SK-N-SH (cell line): ENCODE data around the gene SKIC2. TPM values are rescaled to one million over a fixed set of nuclear protein-coding genes. Genes with fewer than 3 reads are reported as not detected.
"Not testable (repeated sequence)": the region's sequence is repeated elsewhere in the genome, so short reads cannot be mapped to it uniquely, and the experiment has no call there.

Source experiments
- CTCF ChIA-PET: fragments of 300-600, 350-600 bp; formaldehyde crosslinking; extraction: SDS; loops from one replicate; lab custom pipeline; 2021; lab: Yijun Ruan, JAX
- POLR2A ChIA-PET: fragments of 350-600 bp; sonication (Branson Sonifier 250); formaldehyde crosslinking; extraction: SDS; loops from one replicate; lab custom pipeline; 2020; ENCODE audit warnings: antibody characterized with exemption, inconsistent platforms; lab: Yijun Ruan, JAX
- DNase-seq: peaks from one replicate; pipeline ENCODE4 v3.0.0; 2012
- H2AFZ ChIP-seq: fragments of 200-600 bp; sonication (generic); 2 replicates; pipeline ENCODE4 v1.8.1; 2016; ENCODE audit warnings: antibody characterized with exemption, mild to moderate bottlenecking, low read depth
- H3F3A ChIP-seq: fragments of 200-600 bp; sonication (generic); replicated peaks from 2 replicates; pipeline ENCODE3; 2016; ENCODE audit warnings: antibody characterized with exemption, mild to moderate bottlenecking; ENCODE audit not compliant: insufficient read depth
- H3K27ac ChIP-seq, 2 experiments: fragments of 200-500 bp in 1 of 2; fragments of 200-600 bp in 1 of 2; sonication (Bioruptor generic) in 1 of 2; sonication (generic), shearing (Covaris generic) in 1 of 2; 2 replicates each; pipeline versions ENCODE4 v1.5.1 to v1.6.1; 2014 to 2016; ENCODE audit warnings: low read depth in 2 of 2, inconsistent platforms in 1 of 2, low read length in 1 of 2, mild to moderate bottlenecking in 1 of 2, mixed read lengths in 1 of 2
- H3K27me3 ChIP-seq: fragments of 200-600 bp; sonication (generic), shearing (Covaris generic); 2 replicates; pipeline ENCODE4 v1.6.1; 2016; ENCODE audit warnings: mixed run types; ENCODE audit not compliant: insufficient read depth
- H3K36me3 ChIP-seq, 2 experiments: fragments of 200-500 bp in 1 of 2; fragments of 200-600 bp in 1 of 2; sonication (Bioruptor generic) in 1 of 2; sonication (generic) in 1 of 2; replicated peaks in 1 of 2; 2 replicates each; pipeline versions ENCODE3 to v1.5.1; 2014 to 2016; ENCODE audit warnings: low read length in 1 of 2, mild to moderate bottlenecking in 1 of 2; ENCODE audit not compliant: insufficient read depth in 2 of 2, control insufficient read depth in 1 of 2
- H3K4me1 ChIP-seq, 2 experiments: fragments of 200-500 bp in 1 of 2; fragments of 200-600 bp in 1 of 2; sonication (Bioruptor generic) in 1 of 2; sonication (generic), shearing (Covaris generic) in 1 of 2; 2 replicates each; pipeline versions ENCODE4 v1.5.1 to v1.6.1; 2014 to 2016; ENCODE audit warnings: low read depth in 1 of 2, low read length in 1 of 2, mixed run types in 1 of 2; ENCODE audit not compliant: insufficient read depth in 2 of 2, control insufficient read depth in 1 of 2
- H3K4me2 ChIP-seq: fragments of 200-600 bp; sonication (generic), shearing (Covaris generic); 2 replicates; pipeline ENCODE4 v1.6.1; 2017; ENCODE audit warnings: mixed run types
- H3K4me3 ChIP-seq, 2 experiments: fragments of 200-500 bp in 1 of 2; fragments of 200-600 bp in 1 of 2; sonication (Bioruptor generic) in 1 of 2; sonication (generic), shearing (Covaris generic) in 1 of 2; 2 replicates each; pipeline versions ENCODE4 v1.5.1 to v1.8.1; 2014 to 2016; ENCODE audit warnings: low read depth in 2 of 2, inconsistent platforms in 1 of 2, low read length in 1 of 2, mild to moderate bottlenecking in 1 of 2, mixed read lengths in 1 of 2, moderate library complexity in 1 of 2
- H3K79me2 ChIP-seq: fragments of 200-600 bp; sonication (generic); 2 replicates; pipeline ENCODE4 v1.8.1; 2017; ENCODE audit warnings: mild to moderate bottlenecking; ENCODE audit not compliant: insufficient read depth
- H3K9ac ChIP-seq: fragments of 200-600 bp; sonication (generic); 2 replicates; pipeline ENCODE4 v1.6.1; 2017; ENCODE audit warnings: mixed run types
- H3K9me2 ChIP-seq: fragments of 200-600 bp; sonication (generic); 2 replicates; pipeline ENCODE4 v1.6.1; 2017; ENCODE audit warnings: mixed run types
- H3K9me3 ChIP-seq: fragments of 200-600 bp; sonication (generic); 2 replicates; pipeline ENCODE4 v1.6.1; 2017; ENCODE audit warnings: mixed run types, mild to moderate bottlenecking, moderate library complexity
- H4K20me1 ChIP-seq: fragments of 200-600 bp; sonication (generic); 2 replicates; pipeline ENCODE4 v1.6.1; 2017; ENCODE audit warnings: mild to moderate bottlenecking, mixed run types; ENCODE audit not compliant: insufficient read depth
- WGBS: methylation state at CpG from one replicate; pipeline ENCODE4 v1.1.6; 2017; ENCODE audit warnings: low lambda C conversion rate; 5-methylcytosine and 5-hydroxymethylcytosine counted together
- polyA plus RNA-seq, 3 experiments: library from polyadenylated mRNA; depleted of rRNA; stranded (reverse); fragments of >200 nt; gene quantifications; 2 replicates each; pipeline ENCODE4 v1.2.3, GENCODE V29; 2012
- small RNA-seq, 7 experiments: library from RNA; depleted of rRNA; stranded (forward); fragments of <200 nt; gene quantifications; one replicate each; pipeline ENCODE3, GENCODE V24; 2012

The SKIC2 gene
- polyA plus RNA-seq, 1 of the 3 experiments (the other 2 are of a cell fraction): 89.4 TPM

GRCh38 chr6:32014547-32014946, 55.6 kb downstream of the SKIC2 start, which contains the start of gene C4B:
Gene C4B (plus strand): TSS chr6:32014795. CDS start chr6:32014846, 51 bp downstream.
- H3K9me3 ChIP-seq, H3K36me3 ChIP-seq, H3K4me2 ChIP-seq, H3K79me2 ChIP-seq, H3K9me2 ChIP-seq, H3K4me3 ChIP-seq, H3F3A ChIP-seq, H3K9ac ChIP-seq, CTCF ChIA-PET, H3K27ac ChIP-seq, H3K4me1 ChIP-seq, H2AFZ ChIP-seq, H4K20me1 ChIP-seq, H3K27me3 ChIP-seq, POLR2A ChIA-PET, DNase-seq: not testable (repeated sequence)
- WGBS: no CpG with 5 or more reads among the region's 6 CpGs

Small RNA genes lying within 50 kb of the gene (small RNA-seq; reads per million reads assigned to genes)
- gene AL645922.1: 0 reads per million in 7 experiments

Other genes with a start within 250 kb of the SKIC2 start
- gene LY6G6D, start 243.8 kb upstream of the SKIC2 start, polyA plus RNA-seq (2012; rRNA removed): not detected in 2 replicates
- 0.08 TPM in 1 of 2 replicates, not detected in the other for gene LY6G6C, start 237.4 kb upstream of the SKIC2 start, polyA plus RNA-seq (2012; rRNA removed)
- gene MPIG6B, start 235.8 kb upstream of the SKIC2 start, polyA plus RNA-seq (2012; rRNA removed): not detected in 2 replicates
- 147 and 180 TPM in 2 replicates for gene DDAH2, start 229.9 kb upstream of the SKIC2 start, polyA plus RNA-seq (2012; rRNA removed)
- 520 and 569 TPM in 2 replicates for gene CLIC1, start 222.6 kb upstream of the SKIC2 start, polyA plus RNA-seq (2012; rRNA removed)
- 16.0 and 19.5 TPM in 2 replicates for gene MSH5, start 219.2 kb upstream of the SKIC2 start, polyA plus RNA-seq (2012; rRNA removed)
- 5.9 and 6.3 TPM in 2 replicates for gene SAPCD1, start 196.5 kb upstream of the SKIC2 start, polyA plus RNA-seq (2012; rRNA removed)
- 0.45 and 0.56 TPM in 2 replicates for gene VWA7, start 181.8 kb upstream of the SKIC2 start, polyA plus RNA-seq (2012; rRNA removed)
- 22.2 and 35.1 TPM in 2 replicates for gene VARS1, start 163.4 kb upstream of the SKIC2 start, polyA plus RNA-seq (2012; rRNA removed)
- 47.8 and 79.1 TPM in 2 replicates for gene LSM2, start 152.2 kb upstream of the SKIC2 start, polyA plus RNA-seq (2012; rRNA removed)
- gene HSPA1L, start 143.9 kb upstream of the SKIC2 start, polyA plus RNA-seq (2012; rRNA removed): 0.69 and 0.83 TPM in 2 replicates
- 71.1 and 119 TPM in 2 replicates for gene HSPA1A, start 143.6 kb upstream of the SKIC2 start, polyA plus RNA-seq (2012; rRNA removed)
- gene HSPA1B, start 131.4 kb upstream of the SKIC2 start, polyA plus RNA-seq (2012; rRNA removed): 52.4 and 96.3 TPM in 2 replicates
- gene NEU1, start 96.4 kb upstream of the SKIC2 start, polyA plus RNA-seq (2012; rRNA removed): 42.2 and 43.0 TPM in 2 replicates
- gene SLC44A4, start 80.2 kb upstream of the SKIC2 start, polyA plus RNA-seq (2012; rRNA removed): 0.26 and 0.49 TPM in 2 replicates
- gene EHMT2, start 61.5 kb upstream of the SKIC2 start, polyA plus RNA-seq (2012; rRNA removed): 50.1 and 72.0 TPM in 2 replicates
- gene ZBTB12, start 57.1 kb upstream of the SKIC2 start, polyA plus RNA-seq (2012; rRNA removed): 8.3 and 8.4 TPM in 2 replicates
- gene C2, start 31.5 kb upstream of the SKIC2 start, polyA plus RNA-seq (2012; rRNA removed): 0.15 and 0.43 TPM in 2 replicates
- gene CFB, start 13.1 kb upstream of the SKIC2 start, polyA plus RNA-seq (2012; rRNA removed): 42.1 and 64.4 TPM in 2 replicates
- 89.5 and 116 TPM in 2 replicates for gene NELFE, start 204 bp upstream of the SKIC2 start, polyA plus RNA-seq (2012; rRNA removed)
- 25.3 and 27.1 TPM in 2 replicates for gene DXO, start 13.0 kb downstream of the SKIC2 start, polyA plus RNA-seq (2012; rRNA removed)
- gene C4A, start 22.9 kb downstream of the SKIC2 start, polyA plus RNA-seq (2012; rRNA removed): 9.9 and 11.4 TPM in 2 replicates
- gene C4B, start 55.6 kb downstream of the SKIC2 start, polyA plus RNA-seq (2012; rRNA removed): 6.8 and 10.9 TPM in 2 replicates
- gene CYP21A2, start 79.2 kb downstream of the SKIC2 start, polyA plus RNA-seq (2012; rRNA removed): 0.03 TPM in 1 of 2 replicates, not detected in the other
- gene TNXB, start 150.2 kb downstream of the SKIC2 start, polyA plus RNA-seq (2012; rRNA removed): 0.48 and 0.55 TPM in 2 replicates
- 61.3 and 73.0 TPM in 2 replicates for gene ATF6B, start 169.1 kb downstream of the SKIC2 start, polyA plus RNA-seq (2012; rRNA removed)
- gene FKBPL, start 171.1 kb downstream of the SKIC2 start, polyA plus RNA-seq (2012; rRNA removed): 2.7 and 3.5 TPM in 2 replicates
- 1.2 and 1.5 TPM in 2 replicates for gene PRRT1, start 192.8 kb downstream of the SKIC2 start, polyA plus RNA-seq (2012; rRNA removed)
- gene PPT2, start 195.0 kb downstream of the SKIC2 start, polyA plus RNA-seq (2012; rRNA removed): 32.7 and 42.1 TPM in 2 replicates
- gene EGFL8, start 205.4 kb downstream of the SKIC2 start, polyA plus RNA-seq (2012; rRNA removed): 7.7 and 10.7 TPM in 2 replicates
- gene AGPAT1, start 216.9 kb downstream of the SKIC2 start, polyA plus RNA-seq (2012; rRNA removed): 118 and 122 TPM in 2 replicates
- gene RNF5, start 219.2 kb downstream of the SKIC2 start, polyA plus RNA-seq (2012; rRNA removed): 74.8 and 110 TPM in 2 replicates
- gene AGER, start 225.1 kb downstream of the SKIC2 start, polyA plus RNA-seq (2012; rRNA removed): 2.9 and 3.5 TPM in 2 replicates
- 74.5 and 83.1 TPM in 2 replicates for gene PBX2, start 231.0 kb downstream of the SKIC2 start, polyA plus RNA-seq (2012; rRNA removed)
- gene GPSM3, start 233.5 kb downstream of the SKIC2 start, polyA plus RNA-seq (2012; rRNA removed): 1.5 and 1.9 TPM in 2 replicates